ENCODE results near the gene PPP1R12C.

GRCh38 chr19:55080121-55080967 lies 37.1 kb downstream of the PPP1R12C start:
- TF ChIP-seq EZH2 (IDR thresholded peaks at IDR 0.05; ENCODE audit: insufficient read depth, poor library complexity, severe bottlenecking): no peak
- TF ChIP-seq EZH2phosphoT487 (IDR thresholded peaks at IDR 0.05; ENCODE audit: insufficient read depth, low read depth): no peak

All from GM23248 (cell line).